SIG-M5 (cell line): Measurements from ENCODE around the gene DBET.
"Not testable (repeated sequence)": the region's sequence is repeated elsewhere in the genome, so short reads cannot be mapped to it uniquely, and the experiment has no call there.

Experiments used
- DNase-seq: peaks from one replicate; lab custom pipeline; 2025; lab: John Stamatoyannopoulos, UW

Gene DBET

DNA sequence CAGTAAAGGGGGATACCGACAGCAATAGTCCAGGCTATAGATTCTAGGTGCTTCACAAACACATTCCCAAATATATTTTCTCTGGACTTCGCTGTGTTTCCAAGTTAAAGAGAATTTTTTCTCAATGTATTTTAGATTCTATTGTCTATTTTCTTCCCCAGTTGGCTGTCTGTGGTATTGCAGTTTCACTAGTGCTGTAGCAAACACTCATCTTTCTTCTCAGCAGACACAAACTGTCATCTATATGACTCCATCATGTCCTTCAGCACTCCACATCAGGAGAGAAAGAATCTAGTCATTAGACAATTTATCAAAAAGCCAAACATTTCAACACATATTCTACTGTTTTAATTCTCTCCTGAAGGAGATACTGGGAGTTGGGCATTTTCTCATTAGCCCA, at the start of gene DBET:
Gene DBET, plus strand, starts transcription at position 161 of the 400 bp plus-strand sequence.
- not testable (repeated sequence) for DNase-seq

DNA sequence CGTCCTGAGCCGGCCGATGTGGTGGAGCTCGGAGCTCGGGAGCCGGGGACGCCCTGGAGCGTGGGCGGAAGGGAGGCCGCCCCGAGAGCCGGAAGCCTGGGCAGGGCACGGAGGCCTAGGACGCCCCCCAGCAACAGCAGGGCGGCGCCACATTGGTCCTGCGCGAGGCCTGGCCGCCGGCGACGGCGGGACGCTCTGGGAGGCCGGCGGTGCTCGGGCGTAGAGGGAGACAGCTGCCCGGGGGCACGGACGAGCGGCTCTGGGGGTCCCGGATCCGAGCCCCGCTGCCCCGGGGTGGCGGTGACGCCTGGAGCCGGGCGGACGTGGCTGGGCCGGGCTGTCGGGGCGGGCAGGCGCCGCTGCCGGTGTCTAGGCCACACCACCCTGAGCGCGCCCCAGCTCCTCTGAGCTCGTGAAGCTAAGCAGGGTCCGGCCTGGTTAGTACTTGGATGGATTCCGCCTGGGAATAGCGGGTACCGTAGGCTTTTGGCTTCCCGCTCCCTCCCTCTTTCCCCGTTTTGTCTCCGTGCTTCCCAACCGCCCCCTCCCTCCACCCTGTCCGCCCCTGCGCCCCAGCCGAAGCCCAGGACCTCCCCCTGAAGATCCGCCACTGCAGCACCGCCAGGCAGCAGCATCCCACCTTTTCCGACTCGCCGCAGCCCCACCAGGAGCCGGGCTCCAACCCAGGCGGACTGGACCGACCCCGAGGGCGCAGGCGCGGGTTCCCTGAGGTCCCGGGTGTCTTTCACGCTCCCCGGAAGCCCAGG, 49.3 kb upstream of the DBET start:
- DNase-seq = no peak

- no peak for DNase-seq
Measured at GRCh38 chr4:190015538-190016368, 48.5 kb upstream of the DBET start.

DNA sequence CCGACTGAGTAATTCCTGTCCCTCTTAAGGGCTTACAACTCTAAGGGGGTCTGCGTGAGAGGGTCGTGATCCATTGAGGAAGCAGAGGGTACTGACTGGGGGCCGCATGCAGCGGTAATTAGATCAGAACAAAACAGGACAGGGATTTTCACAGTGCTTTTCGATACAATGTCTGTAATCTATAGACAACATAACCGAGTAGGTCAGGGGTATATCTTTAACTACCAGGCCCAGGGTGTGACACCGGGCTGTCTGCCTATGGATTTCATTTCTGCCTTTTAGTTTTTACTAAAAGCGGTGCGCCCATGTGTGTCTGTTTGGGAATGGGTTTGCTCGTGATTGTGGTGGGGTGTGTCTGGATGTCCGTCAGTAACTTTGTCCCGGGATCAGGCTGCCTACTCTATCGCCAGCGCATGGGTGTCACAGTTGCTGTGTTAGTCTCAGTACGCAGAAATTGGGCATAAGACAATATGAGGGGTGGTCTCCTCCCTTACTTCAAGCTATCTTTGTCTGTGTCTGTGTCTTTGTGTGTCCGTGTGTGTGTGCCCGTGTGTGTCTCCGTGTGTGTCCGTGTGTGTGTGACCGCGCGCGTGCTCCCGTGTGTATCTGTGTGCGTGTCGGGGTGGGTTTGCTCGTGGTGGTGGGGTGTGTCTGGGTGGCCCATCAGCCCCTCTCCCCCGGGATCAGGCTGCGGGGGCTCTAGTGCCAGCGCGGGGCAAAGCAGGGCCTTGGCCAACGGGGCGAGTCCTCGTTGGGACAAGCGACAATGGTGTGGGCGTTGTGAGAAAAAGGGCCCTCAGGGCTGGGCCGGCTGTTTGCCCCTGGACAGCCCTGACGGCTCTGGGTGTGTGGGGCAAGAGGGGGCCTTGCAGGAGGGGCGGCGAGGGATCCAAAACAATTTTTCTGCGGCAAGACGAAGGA, 47.7 kb upstream of the DBET start:
- DNase-seq = no peak

GRCh38 chr4:190017357-190018200, 46.7 kb upstream of the DBET start:
- DNase-seq = no peak

DNA sequence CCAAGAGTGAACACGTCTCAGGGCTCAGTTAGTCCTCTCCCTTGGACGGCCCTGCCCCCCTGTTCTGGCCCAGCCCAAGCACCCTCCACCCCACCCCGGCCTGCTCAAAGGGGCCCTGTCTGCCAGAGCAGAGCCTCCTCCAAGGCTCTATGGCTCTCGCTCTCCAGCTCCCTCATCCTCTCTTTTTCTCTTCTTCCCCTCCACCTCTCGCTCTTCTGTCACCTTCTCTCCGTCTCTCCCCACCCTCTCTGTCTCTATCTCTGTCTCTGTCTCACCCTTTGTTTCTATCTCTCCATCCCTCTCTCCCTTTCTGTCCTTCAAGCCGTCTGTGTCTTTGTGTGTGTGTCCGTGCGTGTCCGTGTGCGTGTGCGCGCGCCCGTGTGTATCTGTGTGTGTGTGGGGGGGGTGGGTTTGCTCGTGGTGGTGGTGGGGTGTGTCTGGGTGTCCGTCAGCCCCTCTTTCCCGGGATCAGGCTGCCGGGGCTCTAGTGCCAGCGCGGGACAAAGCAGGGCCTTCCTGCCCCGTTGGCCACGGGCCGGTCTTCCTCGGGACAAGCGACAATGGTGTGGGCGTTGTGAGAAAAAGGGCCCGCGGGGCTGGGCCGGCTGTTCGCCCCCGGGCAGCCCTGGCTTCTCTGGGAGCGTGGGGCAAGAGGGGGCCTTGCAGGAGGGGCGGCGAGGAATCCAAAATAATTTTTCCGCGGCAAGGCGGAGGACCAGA, 45.9 kb upstream of the DBET start:
- DNase-seq = no peak

- DNase-seq = no peak
Measured at GRCh38 chr4:190019023-190019858, 45.1 kb upstream of the DBET start.

DNA sequence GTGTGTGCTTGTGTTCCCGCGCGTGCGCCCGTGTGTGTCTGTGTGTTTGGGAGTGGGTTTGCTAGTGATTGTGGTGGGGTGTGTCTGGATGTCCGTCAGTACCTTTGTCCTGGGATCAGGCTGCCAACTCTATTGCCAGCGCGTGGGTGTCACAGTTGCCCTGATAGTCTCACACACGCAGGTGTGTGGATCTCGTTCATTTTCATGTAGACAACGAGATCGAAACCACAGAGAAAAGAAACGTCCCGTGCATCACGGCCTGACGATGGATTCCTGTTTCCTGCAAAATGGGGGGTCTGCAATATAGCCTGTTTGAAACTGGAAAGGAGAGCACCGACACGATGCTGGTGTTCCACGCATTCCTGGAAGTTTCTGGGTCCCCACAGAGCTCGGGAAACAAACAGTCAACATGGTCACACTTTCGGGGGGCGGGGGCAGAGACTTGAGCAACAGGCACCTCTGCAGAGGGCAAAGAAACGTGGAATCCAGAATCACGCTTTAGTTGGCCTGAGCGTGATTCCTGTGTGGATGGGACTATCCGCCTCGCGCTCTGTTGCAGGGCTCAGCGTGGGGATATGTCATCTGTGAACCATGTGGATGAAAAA, 44.3 kb upstream of the DBET start:
- not testable (repeated sequence) for DNase-seq

DNA sequence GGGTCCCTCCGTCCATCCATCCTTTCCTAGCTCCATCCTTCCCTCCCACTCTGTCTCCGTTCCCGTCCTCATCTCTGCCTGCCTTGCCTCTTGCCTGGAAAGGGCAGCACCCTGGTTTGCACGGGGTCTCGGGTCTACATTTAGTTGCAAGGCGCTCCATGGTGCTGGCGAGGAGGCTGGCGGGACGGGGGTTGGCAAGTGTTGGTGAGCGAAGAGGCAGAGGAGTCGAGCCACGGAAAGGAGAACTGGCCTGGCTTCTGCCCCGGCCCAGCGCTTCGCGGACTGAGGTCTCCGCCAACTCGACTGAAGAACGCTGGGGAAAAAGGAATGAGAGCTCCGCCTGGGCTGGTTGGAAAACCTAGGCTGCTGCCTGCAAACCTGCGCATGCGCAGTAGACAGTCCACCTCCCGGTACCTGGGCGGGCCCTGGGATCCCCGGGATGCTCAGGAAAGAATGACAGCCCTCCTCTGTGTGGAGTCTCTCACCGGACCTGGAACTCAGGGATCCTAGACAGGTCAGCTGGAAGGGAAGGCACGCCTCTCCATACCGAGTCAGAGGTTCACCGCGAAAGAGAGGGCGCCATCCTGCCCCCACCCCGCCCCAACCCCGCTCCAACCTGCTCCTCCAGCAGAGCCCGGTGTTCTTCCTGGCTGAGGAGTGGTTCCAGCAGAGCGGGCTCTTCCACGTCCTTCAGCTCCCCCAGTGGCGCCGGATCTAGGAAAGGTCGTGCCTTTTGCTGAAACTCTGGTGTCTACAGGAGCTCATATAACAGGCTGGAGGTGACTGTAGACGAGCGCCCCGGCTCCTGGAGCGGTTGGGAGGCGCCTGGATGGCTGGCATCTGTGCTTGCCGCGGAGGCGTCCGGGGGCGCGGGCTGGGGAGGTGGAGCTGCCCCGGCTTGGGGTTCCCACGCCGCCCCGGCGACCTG, 43.2 kb upstream of the DBET start:
- DNase-seq = no peak

DNA sequence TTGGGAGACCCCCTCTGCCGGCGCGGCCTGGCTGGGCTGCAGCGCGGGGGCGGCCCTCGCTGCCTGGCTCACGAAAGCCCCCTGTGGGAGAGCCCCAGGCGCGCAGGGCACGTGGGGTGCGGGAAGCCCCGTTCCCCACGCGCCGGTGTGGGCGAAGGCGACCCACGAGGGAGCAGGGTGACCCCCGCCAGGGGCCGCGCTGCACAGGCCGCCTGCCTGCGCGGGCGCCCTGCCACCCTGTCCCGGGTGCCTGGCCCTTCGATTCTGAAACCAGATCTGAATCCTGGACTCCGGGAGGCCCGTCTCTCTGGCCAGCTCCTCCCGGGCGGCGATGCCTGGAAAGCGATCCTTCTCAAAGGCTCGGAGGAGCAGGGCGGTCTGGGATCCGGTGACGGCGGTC, 42.3 kb upstream of the DBET start:
- DNase-seq = not testable (repeated sequence)

GRCh38 chr4:190022614-190023281, 41.6 kb upstream of the DBET start:
- DNase-seq = not testable (repeated sequence)

DNA sequence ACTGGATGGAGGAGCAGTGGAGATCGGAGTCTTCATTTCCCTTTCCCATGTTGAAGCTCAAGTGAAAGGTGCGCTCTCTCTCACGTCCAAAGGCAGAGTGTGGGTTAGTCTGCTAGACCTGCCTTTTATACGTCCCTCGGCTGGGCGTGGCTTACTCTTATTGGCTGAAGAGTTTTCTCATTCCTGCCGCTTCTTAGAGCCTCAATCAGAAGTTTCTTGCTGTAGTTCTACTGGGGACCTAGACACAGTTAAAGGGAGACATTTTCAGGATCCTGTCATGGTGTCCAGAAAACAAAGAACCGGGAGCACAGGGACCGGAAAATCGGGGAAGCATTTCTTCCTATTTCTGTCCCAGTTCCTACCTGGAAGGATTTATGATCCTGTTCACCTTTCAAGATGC, 37.1 kb upstream of the DBET start, which contains the start of gene FRG2:
Gene FRG2, minus strand, starts transcription at position 101 of the 400 bp plus-strand sequence. Its CDS starts 52 bp downstream, at position 49.
- DNase-seq = not testable (repeated sequence)

GRCh38 chr4:190031264-190031663, 33.0 kb upstream of the DBET start:
- DNase-seq = not testable (repeated sequence)

- not testable (repeated sequence) for DNase-seq
Measured at GRCh38 chr4:190037704-190038388, 26.5 kb upstream of the DBET start.

DNA sequence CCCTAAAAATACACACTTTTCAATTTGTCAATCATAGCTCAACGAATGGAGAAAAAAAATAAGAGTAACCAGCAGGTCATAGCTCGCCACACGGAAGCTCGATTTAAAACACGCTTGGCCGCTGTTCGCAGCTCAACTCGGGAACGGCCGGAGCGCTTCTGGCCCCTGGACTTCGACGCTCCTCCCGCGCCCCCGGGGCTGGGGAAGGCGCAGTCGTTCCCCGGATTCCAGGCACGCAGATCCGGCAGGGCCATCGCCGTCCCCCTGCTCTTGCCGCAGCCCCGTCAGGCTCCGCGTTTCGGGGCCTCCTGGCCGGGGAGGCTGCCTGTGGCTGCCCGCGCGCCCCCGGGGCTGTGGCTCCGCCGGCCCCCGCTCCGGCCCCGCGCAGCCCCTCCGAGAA, 23.4 kb upstream of the DBET start:
- DNase-seq = not testable (repeated sequence)

DNA sequence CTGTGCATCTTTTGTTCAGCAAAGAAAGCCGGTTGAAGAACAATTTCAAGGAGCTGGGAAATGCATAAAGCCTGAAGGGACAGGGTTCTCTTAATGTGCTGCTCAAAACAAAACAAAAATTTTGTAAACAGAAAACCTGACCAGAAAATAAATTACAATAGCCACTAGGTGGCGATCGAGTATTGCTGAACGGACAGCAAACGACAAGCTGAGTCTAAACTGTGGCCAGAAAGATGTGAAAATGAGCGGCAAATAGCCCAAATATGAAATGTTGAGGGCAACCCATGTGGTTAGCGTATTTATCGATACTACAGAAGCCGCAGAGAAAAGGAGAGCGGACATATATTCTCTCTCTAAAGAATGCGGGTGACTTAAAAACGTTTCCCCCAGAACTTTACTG, 16.7 kb upstream of the DBET start:
- not testable (repeated sequence) for DNase-seq
